HG02763 (cell line): ENCODE measurements around the gene TLE4.
"Not testable (repeated sequence)": the region's sequence is repeated elsewhere in the genome, so short reads cannot be mapped to it uniquely, and the experiment has no call there.

Experiments used
- ATAC-seq: cut with Tn5 transposase; IDR thresholded peaks from one replicate; pipeline ENCODE4 v1.9.1; 2021; ENCODE audit warnings: mild to moderate bottlenecking, moderate library complexity; ENCODE audit not compliant: unreplicated experiment

The TLE4 gene

DNA sequence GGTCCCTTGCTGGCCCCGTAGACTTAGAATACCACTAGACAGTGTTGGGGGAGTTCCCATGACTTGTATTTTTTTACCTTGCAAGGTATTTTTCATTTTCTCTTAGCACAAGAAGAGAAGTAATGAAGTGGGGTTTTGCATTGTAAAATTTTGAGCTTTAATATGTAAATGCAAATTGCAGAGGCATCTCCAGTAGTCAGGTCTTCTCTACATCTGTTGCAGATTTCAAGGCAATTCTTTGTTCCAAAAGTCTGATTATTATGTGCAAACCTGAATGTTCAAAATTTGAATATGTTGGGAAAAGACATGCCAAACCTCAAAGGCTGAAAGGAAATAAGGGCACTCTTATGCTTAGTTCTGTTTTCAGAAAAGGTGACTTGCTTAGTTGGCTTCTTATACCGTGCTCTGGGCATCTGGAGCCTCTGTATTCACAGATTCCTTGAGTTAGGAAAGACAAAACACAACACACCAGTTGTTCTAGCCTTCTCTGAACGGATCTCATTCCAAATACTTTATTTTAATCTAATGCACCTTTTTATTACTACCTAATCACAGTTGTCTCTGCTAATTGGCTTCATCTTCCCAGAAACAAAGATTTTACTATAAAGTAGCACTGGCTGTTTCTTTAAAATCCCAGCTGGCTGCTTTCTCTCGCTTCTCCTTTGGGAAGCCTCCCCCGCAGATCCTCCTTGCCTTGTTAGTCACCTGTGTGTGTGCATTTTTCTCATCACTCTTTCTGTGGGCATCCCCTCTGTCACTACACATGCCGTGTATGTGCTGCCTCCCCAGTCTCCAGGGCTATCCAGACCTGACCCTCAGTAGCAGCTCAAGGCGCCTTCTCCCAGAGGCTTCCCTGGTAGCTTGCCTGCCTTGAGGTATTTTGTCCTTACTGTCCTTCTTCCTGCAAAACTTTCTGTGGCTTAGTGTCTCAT is 138.2 kb downstream of the TLE4 start:
- no peak for ATAC-seq

DNA sequence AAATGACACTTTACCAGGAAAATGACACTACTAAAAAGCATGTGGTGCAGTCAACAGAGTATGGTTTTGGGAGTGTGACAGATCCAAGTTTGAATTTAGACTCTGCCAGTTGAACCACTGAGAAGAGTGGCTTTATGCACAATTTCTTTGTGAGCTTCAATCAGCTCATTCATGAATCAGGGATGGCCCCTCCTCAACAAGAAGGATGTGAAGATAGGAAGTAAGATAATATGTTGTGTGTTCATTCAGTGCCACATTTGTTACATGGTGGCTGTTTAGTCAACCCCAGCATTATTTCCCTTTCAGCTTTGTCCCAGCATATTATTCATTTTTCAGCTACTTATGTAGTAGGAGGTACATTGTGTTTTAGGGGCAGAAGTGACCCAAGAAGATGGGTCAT is 140.1 kb downstream of the TLE4 start:
- no peak for ATAC-seq

DNA sequence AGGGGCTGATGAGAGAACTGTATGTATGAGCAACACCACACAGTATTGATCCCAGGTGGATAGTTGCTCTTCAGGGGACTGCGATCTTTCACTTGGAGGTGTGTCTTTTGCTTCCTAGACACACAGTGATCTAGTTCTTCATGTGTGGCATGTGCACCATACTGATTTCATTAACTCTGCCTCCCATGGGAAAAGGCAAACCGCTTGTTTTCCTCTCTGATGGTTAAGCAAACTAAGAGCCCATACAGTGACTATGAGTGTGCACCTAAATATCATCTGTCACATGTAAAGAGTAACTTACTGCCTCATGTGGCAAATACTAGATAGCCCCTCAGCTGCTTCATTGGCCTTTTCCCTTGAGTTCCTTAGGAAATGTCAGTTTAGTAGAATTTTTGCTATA is 147.3 kb downstream of the TLE4 start:
- ATAC-seq: no peak

DNA sequence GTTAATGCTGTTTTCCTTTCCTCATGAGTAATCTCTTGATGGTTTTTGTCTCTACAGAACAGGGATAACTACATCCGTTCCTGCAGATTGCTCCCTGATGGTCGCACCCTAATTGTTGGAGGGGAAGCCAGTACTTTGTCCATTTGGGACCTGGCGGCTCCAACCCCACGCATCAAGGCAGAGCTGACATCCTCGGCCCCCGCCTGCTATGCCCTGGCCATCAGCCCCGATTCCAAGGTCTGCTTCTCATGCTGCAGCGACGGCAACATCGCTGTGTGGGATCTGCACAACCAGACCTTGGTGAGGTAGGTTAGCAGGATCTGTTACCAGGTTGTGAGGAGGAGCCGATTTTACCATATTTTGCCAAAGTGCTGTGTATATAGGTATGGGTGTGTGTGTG is 148.2 kb downstream of the TLE4 start:
- no peak for ATAC-seq

DNA sequence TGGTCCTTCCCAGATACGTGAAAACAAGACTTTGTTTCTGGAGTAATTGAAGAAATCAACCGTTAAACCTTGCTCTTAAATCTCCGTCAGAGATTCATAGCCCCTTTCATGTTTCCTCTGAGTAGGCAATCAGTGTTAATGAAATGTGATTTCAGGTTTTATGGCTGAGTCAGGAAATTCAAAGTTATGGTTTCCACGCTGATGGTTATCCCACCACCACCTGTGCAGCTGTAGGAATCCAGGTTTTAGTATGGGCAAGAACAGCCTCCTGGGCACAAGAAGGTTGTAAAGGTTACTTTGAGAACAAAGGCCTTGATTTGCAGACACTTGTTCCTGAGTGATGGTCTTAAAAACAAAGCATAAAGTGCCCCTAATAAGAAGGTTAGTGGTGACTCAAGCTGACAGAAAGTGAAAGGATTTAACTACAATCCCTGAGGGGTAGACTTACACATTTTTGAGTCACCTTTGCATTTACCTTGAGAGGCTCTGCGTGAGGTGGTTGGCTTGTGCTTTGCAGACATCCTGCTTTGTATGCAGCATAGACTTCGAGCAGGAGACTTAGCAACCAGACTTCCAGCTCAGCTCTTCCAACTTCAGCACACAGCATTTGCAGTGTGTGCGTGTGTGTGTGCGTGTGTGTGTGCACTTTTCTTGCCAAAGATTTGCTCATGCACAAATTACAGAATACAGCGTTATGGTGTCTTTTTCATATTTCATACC is 159.6 kb downstream of the TLE4 start:
- ATAC-seq: no peak

DNA sequence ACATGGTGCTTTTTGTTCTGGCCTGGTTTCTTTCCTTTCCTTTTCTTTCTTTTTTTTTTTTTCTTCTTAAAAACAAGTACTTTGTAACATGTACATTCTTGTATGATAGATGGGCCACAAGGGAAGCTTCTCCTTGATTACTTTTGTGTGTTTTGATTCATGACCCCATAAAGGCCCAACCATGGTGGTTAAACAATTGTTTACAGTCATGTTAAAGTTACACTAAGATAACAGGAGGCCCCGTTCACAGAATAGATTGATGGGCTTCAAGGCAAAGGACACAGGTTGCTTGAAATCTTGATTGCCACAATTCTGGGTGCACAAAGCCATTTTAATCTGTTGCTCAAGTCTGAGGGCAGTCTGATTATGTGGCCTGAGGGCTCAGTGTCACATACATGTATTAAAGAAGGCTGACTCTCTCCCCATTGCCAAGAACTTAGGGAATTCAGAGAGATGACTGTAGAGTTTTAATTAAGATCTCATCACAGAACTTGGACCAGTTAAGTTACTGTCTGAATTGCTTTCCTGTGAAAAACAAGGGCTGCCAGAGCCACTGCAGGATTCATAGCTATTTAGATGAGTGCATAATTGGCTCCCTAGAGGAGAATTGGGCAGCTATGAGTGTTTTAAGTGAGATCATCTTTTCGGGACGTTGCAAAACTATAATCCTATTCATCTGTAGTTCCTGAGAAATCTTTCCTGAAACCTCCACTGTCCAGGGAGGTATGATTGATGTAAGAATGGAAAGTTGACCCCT is 163.4 kb downstream of the TLE4 start:
- no peak for ATAC-seq

DNA sequence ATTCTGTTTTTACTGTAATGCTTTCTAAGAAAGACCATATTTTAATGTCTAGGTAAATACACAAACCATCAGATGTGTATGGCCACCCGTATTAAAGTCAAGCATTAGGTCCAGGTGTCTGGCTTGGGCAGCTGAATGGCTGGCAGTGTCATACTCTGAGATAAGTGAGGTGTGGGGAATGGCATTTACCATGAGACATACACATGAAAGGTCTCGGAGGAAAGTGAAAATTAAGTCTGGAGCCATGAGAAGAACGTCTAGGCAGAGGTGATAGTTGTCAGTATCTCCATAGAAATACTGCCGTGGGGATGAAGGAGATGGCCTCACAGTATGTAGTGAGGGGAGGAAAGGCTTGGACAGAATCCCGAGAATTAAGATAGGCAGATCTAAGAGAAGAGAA is 164.3 kb downstream of the TLE4 start:
- ATAC-seq: no peak

DNA sequence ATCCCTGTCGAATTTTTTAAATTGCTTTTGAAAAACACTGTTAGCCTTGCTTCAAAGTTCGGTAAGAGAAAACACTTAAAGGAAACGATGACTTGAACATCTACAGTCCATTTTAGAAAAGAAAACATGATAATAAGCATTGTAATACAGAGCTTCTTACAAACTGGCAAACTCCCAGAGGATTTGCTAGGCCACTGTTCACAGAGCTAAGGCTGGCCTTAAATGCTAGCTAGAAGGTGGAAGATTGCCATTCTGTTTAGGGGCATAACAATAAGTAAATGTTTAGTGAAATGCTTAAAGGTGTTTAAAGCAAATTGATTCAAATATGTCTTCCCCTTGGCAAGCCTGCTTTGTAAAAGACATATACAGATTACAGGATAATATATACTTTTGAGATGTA is 169.6 kb downstream of the TLE4 start:
- ATAC-seq: no peak

DNA sequence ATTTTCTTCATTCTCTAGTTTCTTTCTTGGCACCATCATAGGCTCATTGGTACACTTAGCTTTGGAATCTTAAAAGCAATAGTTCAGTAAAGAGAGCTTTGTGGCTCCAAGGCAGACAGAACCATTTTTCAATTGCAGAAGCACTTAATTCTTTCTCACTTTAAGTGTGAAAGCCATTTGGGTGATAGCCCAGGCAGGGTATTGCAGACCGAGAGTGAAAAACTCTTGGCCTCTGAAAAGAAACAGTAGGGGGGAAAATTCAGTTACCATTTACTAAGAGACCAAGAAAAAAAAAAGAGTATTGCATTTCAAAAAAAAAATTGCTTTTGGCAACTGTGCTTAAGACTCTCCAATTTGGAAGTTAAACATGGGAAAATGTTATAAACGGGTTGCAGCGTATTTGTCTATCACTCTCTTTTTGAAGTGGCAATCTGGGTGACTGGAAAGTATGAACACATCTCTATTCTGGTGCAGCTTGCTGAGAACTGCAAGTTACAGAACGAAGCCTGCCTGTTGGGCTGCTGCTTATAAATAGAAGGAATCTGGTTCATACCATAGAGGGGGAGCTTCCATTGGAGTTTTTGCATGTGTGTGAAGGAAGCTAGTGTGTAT is 170.5 kb downstream of the TLE4 start:
- no peak for ATAC-seq

DNA sequence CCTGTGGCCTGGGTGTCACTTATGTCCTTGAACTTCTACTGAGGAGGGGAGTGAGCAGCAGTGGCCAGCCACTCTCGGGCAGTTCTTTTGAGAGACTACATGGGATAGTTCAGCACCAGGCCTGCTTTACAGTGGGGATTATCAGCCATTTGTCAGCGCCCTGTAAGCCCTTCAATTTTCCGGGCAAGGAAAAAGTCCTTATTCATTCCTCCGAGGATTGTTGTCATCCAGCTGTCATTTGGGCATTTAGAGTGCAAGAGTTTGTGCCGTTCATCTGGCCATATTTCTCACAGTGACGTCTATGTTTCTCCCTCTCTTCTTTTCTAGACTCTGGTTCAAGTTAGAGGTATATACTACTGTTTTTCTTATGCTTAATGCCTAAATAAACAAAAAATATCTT is 172.8 kb downstream of the TLE4 start:
- no peak for ATAC-seq

DNA sequence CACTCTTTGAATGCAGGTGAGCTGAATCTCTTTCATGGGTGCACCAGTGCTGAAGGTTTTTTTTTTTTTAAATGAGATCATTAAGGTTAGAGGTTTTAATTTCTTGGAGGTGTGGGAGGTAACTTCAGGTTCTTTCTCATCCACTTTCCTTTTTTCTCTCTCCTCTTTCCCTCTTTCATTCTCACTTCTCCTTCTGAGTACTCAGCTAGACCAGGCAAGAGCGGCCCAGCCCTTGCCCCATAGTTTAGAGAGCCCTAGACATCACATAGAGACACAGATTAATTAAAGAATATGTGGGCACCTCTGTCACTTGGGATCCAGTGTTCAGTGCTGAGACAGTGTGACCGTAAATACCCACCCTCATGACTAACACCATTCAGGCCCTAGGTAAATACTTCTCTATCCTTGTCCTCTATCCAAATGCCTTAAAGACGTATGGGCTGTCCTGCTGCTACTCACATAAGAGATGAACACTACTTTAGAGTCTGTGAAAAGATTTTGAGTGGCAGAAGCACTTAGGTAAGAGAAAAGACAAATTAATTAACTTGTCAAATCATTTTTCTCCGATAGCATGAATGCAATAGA is 174.1 kb downstream of the TLE4 start:
- no peak for ATAC-seq

DNA sequence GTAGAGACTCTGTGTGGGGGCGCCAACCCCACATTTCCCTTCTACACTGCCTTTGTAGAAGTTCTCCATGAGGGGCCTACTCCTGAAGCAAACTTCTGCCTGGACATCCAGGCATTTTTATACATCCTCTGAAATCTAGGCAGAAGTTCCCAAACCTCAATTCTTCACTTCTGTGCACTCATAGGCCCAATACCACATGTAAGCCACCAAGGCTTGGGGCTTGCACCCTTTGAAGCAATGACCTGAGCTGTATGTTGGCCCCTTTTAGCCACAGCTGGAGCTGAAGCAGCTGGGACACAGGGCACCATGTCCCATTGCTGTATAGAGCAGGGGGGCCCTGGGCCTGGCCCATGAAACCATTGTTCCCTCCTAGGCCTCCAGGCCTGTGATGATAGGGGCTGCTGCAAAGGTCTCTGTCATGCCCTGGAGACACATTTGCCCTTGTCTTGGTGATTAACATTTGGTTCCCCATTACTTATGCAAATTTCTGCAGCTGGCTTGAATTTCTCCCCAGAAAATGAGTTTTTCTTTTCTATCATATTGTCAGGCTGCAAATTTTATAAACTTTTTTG is 180.2 kb downstream of the TLE4 start:
- not testable (repeated sequence) for ATAC-seq

DNA sequence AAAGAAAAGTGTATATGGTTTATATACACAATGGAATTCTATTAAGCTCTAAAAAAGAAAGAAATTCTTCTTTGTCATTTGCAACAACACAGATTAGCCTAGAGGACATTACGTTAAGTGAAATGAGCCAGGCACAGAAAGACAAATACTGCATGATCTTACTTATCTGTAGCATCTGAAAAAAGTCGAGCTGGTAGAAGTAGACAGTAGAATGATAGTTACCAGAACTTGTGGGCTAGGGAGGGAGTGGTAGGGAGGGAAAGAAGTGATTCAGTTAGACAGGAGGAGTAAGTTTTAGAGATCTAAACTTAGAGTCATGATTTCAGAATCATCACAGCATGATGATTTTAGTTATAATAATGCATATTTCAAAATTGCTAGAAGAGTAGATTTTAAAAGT is 184.6 kb downstream of the TLE4 start:
- no peak for ATAC-seq

DNA sequence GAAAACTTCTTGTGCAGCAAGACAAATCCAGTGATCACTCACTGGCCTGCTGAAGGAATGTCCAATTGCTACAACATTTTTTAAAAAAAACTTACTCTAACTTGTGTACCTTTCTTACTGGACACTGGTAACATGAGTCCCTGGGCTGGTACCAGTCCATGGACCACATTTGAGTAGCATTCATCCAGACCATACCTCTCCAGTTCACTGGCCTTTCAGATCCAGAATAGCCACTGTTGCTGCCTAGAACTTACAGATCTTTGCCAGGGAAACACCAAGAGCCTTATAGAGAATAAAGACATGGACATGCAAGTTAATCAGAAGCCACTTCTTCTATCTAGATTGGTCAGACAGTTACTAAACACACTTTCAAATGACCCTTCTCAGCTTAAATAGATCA is 185.3 kb downstream of the TLE4 start:
- ATAC-seq: no peak

DNA sequence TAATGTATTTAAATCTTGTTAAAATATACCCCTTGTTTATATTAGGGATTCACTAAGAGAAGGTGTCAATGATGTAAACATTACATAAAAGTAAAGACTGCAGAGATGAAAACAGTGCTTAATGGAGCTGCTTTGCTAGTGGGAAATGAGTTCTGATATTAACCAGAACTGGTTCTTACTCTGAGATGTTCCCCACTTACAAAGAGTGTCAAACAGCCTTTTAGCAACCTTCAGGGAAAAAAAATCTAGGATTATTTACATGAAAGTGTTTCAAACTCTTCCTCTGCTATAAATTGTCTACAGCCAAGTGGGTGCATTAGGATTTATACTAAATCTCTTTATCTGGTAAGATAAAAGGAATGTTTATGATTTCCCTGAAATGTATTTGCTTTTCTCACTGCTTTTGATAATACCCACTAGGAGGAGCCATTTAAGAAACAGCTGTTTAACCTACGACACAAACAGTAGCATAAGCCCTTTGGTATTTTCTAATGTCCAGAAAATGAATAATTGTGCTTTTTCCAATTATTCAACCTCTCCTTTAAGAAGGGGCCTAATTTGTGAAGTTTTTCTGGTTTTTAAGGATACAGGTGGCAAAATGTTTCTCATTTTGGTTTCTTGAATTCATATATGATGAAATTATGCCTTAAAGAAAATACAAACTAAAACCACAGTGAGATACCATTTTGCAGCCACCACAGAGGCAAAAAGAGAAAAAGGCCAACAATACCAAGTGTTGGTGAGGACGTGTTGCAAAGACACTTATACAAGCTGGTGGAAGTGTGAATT is 186.3 kb downstream of the TLE4 start:
- ATAC-seq: no peak

DNA sequence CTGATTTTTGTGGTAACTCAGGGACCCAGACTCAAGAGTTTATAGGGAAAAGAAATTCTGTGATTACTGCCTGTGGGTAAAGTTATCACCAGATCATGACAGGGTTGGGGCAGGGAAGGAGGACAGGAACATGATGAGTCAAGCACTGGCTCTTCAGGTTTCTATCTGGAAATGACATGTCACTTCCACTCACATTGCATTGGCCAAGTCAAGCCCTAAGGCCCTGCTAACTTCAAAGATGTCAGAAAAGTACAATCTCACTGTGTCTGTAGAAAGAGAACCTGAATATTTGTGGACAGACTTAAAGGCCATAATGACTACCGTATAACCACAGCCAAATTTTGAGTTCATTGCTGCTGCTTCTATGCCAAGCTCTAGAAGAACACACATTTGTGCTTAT is 187.7 kb downstream of the TLE4 start:
- no peak for ATAC-seq

DNA sequence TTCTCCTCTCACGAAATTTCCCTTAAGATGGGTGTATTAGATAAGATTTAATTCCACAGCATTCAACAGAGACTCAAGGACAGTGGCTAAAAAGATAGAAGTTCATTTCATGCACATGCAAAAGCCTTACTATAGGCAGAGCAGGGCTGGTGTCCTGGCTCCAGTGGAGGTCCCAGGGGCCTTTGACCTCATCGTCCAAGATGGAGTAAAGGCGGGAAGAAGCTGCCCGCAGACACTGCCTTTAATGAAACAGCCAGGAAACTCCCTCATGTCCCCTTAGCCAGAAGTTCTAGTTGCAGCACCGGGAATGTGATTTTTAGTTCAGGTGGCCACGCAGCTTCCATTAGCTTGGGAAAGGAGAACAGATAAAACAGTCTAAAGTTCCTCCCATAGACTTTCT is 190.3 kb downstream of the TLE4 start:
- no peak for ATAC-seq

DNA sequence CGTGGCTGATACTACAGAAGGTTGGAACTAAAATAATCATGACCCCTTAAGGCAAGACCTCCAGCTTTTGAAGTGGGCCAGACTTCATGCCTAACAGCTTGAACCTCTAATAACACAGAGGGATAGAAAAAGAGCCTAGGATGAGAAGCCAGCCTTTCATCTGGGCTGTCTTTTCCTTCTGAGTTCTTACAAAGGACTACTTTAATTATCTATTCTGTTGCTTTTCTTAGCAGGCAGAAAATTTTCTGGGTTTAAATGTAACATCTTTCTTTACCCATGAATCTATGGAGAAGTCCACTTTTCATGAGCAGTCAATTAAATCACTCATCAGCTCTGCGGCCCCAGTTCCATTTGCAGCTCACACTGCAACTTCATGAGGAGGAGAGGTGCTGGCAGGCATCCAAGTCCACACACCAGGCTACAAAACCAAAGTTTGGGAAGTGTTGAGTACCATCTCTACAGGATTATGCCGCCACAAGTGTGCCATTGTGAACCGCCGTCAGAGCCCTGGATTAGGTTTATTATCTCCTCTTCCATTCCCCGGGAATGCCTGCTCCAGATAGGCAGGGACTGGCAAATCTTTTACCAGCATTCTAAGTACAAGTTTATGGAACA is 192.0 kb downstream of the TLE4 start:
- ATAC-seq: no peak

DNA sequence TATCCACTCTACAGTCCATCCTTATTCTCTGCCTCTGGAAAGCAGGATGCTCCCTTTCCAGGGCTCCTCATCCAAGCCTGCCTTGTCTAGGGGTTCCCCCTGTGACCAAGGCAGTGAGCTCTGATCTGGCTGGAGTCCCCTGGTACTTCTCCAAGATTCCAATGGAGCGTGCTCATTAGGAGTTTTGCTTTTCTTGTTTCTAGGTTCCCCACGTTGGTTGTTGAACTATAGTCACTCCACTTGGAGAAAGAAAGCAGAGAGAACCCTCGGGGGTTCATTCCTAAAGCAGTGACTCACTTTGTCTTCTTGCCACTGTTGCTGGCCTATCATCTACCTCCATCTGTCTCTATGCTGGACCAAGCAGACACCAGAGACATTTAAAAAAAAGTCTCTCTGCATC is 192.6 kb downstream of the TLE4 start:
- ATAC-seq: no peak
